GM23248 (cell line): Measurements from ENCODE around the gene UCP3. TPM values are rescaled to one million over a fixed set of nuclear protein-coding genes. Genes with fewer than 3 reads are reported as not detected.

ENCODE experiments used
- DNase-seq: peaks from one replicate; pipeline ENCODE4 v3.0.0-alpha.2; 2015
- H2AFZ ChIP-seq: fragments of 200-600 bp; sonication (generic); 2 replicates; pipeline ENCODE4 v1.6.1; 2016; ENCODE audit warnings: antibody characterized with exemption
- H3F3A ChIP-seq: fragments of 200-600 bp; sonication (generic); 2 replicates; pipeline ENCODE4 v1.6.1; 2016; ENCODE audit warnings: mild to moderate bottlenecking, antibody characterized with exemption, mixed run types; ENCODE audit not compliant: insufficient read depth
- H3K27ac ChIP-seq: fragments of 200-600 bp; sonication (generic); 2 replicates; pipeline ENCODE4 v1.5.1; 2016; ENCODE audit warnings: mild to moderate bottlenecking
- H3K27me3 ChIP-seq: fragments of 200-600 bp; sonication (generic); replicated peaks from 2 replicates; pipeline ENCODE4 v1.6.1; 2016; ENCODE audit warnings: mild to moderate bottlenecking; ENCODE audit not compliant: insufficient read depth
- H3K36me3 ChIP-seq: fragments of 200-600 bp; sonication (generic); 2 replicates; pipeline ENCODE4 v1.6.1; 2016; ENCODE audit warnings: low read depth, mild to moderate bottlenecking
- H3K4me1 ChIP-seq: fragments of 200-600 bp; sonication (generic); 2 replicates; pipeline ENCODE4 v1.6.1; 2016; ENCODE audit warnings: mild to moderate bottlenecking; ENCODE audit not compliant: insufficient read depth
- H3K4me2 ChIP-seq: fragments of 200-600 bp; sonication (generic); one replicate; pipeline ENCODE4 v1.6.1; 2016; ENCODE audit warnings: mild to moderate bottlenecking; ENCODE audit not compliant: unreplicated experiment
- H3K4me3 ChIP-seq: fragments of 200-600 bp; sonication (generic); 2 replicates; pipeline ENCODE4 v1.5.1; 2016; ENCODE audit warnings: mild to moderate bottlenecking
- H3K79me2 ChIP-seq: fragments of 200-600 bp; sonication (generic); 2 replicates; pipeline ENCODE4 v1.6.1; 2016; ENCODE audit warnings: mild to moderate bottlenecking; ENCODE audit not compliant: insufficient read depth
- H3K9ac ChIP-seq: fragments of 200-600 bp; sonication (generic); 2 replicates; pipeline ENCODE4 v1.6.1; 2016; ENCODE audit warnings: mild to moderate bottlenecking
- H3K9me2 ChIP-seq: fragments of 200-600 bp; sonication (generic); 2 replicates; pipeline ENCODE4 v1.6.1; 2016; ENCODE audit warnings: mixed run types, mild to moderate bottlenecking, moderate library complexity; ENCODE audit not compliant: insufficient read depth
- H3K9me3 ChIP-seq: fragments of 200-600 bp; sonication (generic); one replicate; pipeline ENCODE4 v1.6.1; 2017; ENCODE audit warnings: low read depth
- H4K20me1 ChIP-seq: fragments of 200-600 bp; sonication (generic); 2 replicates; pipeline ENCODE4 v1.6.0; 2016; ENCODE audit not compliant: insufficient read depth
- EZH2 ChIP-seq: fragments of 200-600 bp; sonication (generic); IDR thresholded peaks from 2 replicates; pipeline ENCODE4 v1.6.1; 2018; ENCODE audit warnings: antibody characterized with exemption, mild to moderate bottlenecking; ENCODE audit not compliant: insufficient read depth, poor library complexity, severe bottlenecking
- EZH2phosphoT487 ChIP-seq: fragments of 200-600 bp; sonication (generic); IDR thresholded peaks from 2 replicates; pipeline ENCODE4 v1.6.1; 2018; ENCODE audit warnings: antibody characterized with exemption, moderate library complexity, mild to moderate bottlenecking, low read depth; ENCODE audit not compliant: insufficient read depth
- WGBS, 2 experiments: methylation state at CpG; one replicate each; pipeline ENCODE4 v1.1.6; 2015 to 2017; ENCODE audit warnings: low lambda C conversion rate in 2 of 2, low coverage in 1 of 2; ENCODE audit errors: missing lambda C conversion rate in 2 of 2; 5-methylcytosine and 5-hydroxymethylcytosine counted together
- in situ Hi-C: fragments of 300-500 bp; cut with MboI; formaldehyde crosslinking; loops from 2 replicates; pipeline ENCODE4 v1.15.0; 2020
- polyA plus RNA-seq: library from polyadenylated mRNA; unstranded; fragments of >200 nt; fragmentation: Nextera tagmentation; extraction: Ambion mirVana; gene quantifications from 2 replicates; pipeline ENCODE4 v1.2.1, GENCODE V29; 2016
- total RNA-seq: library from RNA; depleted of rRNA; stranded (reverse); fragments of >200 nt; shearing (Covaris generic); gene quantifications from 2 replicates; pipeline ENCODE4 v1.2.3, GENCODE V29; 2014

The UCP3 gene
- total and polyA plus RNA-seq, 2 experiments from 2014 or later, result 0.11 TPM; not detected in 1

DNA sequence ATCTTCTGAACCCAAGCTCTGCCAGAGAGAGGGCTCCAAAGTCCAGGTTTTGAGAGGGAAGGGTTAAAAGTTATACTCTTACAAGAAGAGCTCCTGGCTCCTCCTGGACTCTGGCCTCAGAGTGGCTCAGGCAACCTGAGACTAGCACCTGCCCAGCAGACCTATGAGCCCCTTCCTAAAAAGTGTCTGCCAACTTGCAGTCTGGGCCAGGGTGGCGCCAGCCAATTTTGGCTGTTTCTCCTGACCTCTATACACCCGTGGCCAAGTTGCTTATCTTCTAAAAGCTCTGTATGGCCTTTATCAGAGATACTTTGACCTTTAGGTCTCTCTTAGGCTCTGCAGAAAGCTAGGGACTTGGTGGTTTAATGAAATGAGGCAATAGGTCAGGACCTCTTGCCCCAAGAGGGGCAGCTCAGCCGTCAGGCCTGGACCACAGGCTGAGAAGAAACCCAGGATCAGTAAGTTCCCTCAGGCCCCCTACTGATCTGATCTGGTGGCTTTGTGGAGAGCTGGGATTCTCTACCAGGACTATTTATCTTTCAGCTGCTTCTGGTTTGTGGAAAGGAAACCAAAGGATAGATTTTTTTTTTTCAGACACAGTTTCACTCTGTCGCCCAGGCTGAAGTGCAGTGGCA lies 10.3 kb upstream of the UCP3 start:
- DNase-seq, result peak; percentile 15
- Histone ChIP-seq H3K4me3 (no peak overlapping the region), H3K9me2 (no peaks in the 10 kb centered on the region), H4K20me1 (no peaks in the 10 kb centered on the region), H2AFZ (peak overlapping the region; percentile 56; the same call in 1 of the 2 replicates), H3K4me2 (peak overlapping the region; percentile 54), H3K27ac (peak overlapping the region; percentile 77), H3K9me3 (no peaks in the 10 kb centered on the region), H3F3A (peaks cover 27% of the 10 kb centered on the region), H3K79me2 (no peaks in the 10 kb centered on the region), H3K36me3 (no peaks in the 10 kb centered on the region), H3K4me1 (peaks cover 28% of the 10 kb centered on the region), H3K27me3 (no peaks in the 10 kb centered on the region), H3K9ac (peak overlapping the region; percentile 62)
- TF ChIP-seq EZH2phosphoT487 (no peak), EZH2 (no peak)
- 79 to 81% methylated on average over 4 of the region's 4 CpGs for WGBS, 2 experiments
- in situ Hi-C loops, result no loop called here

DNA sequence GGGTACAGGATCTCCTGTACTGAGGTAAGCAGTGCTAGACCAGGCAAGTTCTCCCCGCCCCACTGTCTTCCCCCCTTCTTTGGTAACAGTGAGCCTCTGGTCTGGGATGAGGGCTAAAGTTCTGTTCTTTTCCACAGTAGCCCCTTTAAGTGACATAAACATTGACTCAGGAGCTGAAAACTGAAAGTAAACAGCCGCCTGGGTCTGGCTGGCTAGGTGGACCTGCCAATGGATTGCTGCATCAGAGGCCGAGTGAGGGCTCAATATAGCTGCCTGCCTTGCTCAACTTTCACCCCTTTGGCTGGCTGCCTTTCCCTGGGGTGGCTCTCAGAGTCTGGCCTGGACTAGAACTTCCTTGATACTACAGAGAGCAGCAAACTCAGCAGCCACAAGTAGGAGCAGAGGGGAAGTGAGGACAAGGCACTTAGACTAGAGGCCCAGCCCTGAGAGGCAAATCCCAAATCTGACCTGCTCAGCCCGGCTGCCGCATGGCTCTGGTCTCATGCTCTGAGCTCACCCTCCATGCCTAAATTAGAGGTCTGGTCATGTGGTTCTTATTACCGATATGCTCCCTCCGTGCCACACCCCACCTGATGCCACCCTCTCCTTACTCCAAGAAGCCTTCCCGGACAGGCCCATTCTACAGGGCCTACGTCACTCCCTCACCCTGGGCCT lies 9.6 kb upstream of the UCP3 start:
- H3K4me2 ChIP-seq, result peak overlapping the region; percentile 54
- TF ChIP-seq EZH2 (no peak), EZH2phosphoT487 (no peak)
- 46 to 55% methylated on average over 9 of the region's 9 CpGs for WGBS, 2 experiments

GRCh38 chr11:74017631-74018030 lies 8.7 kb upstream of the UCP3 start:
- Histone ChIP-seq H3F3A (peaks cover 20% of the 10 kb centered on the region), H3K27me3 (no peaks in the 10 kb centered on the region), H3K4me2 (no peak overlapping the region), H2AFZ (no peak overlapping the region), H3K9ac (0 out of 2 replicates have a peak overlapping the region, but pooled peaks have one; percentile 62), H4K20me1 (no peaks in the 10 kb centered on the region), H3K4me1 (peaks cover 25% of the 10 kb centered on the region), H3K79me2 (no peaks in the 10 kb centered on the region), H3K27ac (no peak overlapping the region; the same call in 1 of the 2 replicates), H3K9me3 (no peaks in the 10 kb centered on the region), H3K9me2 (no peaks in the 10 kb centered on the region), H3K4me3 (no peak overlapping the region), H3K36me3 (no peaks in the 10 kb centered on the region)
- 73 to 81% methylated on average over 3 of the region's 3 CpGs for WGBS, 2 experiments
- TF ChIP-seq EZH2phosphoT487 (no peak), EZH2 (no peak)
- DNase-seq, result no peak
- in situ Hi-C loops, result no loop called here

More for the DNA sequence above, 9.6 kb upstream of the UCP3 start:
- no peaks in the 10 kb centered on the region for H3K9me3 ChIP-seq
- H2AFZ ChIP-seq, result peak overlapping the region; percentile 56
- no peak overlapping the region for H3K4me3 ChIP-seq
- peaks cover 20% of the 10 kb centered on the region for H3F3A ChIP-seq
- H3K27me3 ChIP-seq, result no peaks in the 10 kb centered on the region
- H3K36me3 ChIP-seq, result no peaks in the 10 kb centered on the region
- in situ Hi-C loops, result no loop called here
- peak overlapping the region; percentile 77 for H3K27ac ChIP-seq
- H3K9ac ChIP-seq, result peak overlapping the region; percentile 62
- H4K20me1 ChIP-seq, result no peaks in the 10 kb centered on the region
- no peaks in the 10 kb centered on the region for H3K79me2 ChIP-seq
- H3K9me2 ChIP-seq, result no peaks in the 10 kb centered on the region
- peaks cover 25% of the 10 kb centered on the region for H3K4me1 ChIP-seq
- peak; percentile 91 for DNase-seq

- no peak for TF ChIP-seq EZH2
- TF ChIP-seq EZH2phosphoT487, result no peak
- Histone ChIP-seq H3K9me3 (no peaks in the 10 kb centered on the region), H3K27ac (no peak overlapping the region), H4K20me1 (no peaks in the 10 kb centered on the region), H3K27me3 (no peaks in the 10 kb centered on the region), H3F3A (peaks cover 20% of the 10 kb centered on the region), H3K4me3 (no peak overlapping the region), H3K9me2 (no peaks in the 10 kb centered on the region), H3K4me1 (peaks cover 25% of the 10 kb centered on the region), H3K9ac (no peak overlapping the region), H3K4me2 (no peak overlapping the region), H3K79me2 (no peaks in the 10 kb centered on the region), H2AFZ (no peak overlapping the region), H3K36me3 (no peaks in the 10 kb centered on the region)
- in situ Hi-C loops, result no loop called here
- no peak for DNase-seq
- WGBS, 2 experiments, result 92 to 97% methylated on average over 5 of the region's 5 CpGs
These were observed 7.2 kb upstream of the UCP3 start for GRCh38 chr11:74015919-74016684.
